Astrocyte (in vitro differentiated cells and primary cell): ENCODE results near the gene POLR2J. TPM values are rescaled to one million over a fixed set of nuclear protein-coding genes. Genes with fewer than 3 reads are reported as not detected.

Source experiments
- DNase-seq: peaks from one replicate; pipeline ENCODE4 v3.0.0-alpha.2; 2010; ENCODE audit warnings: low read depth
- FAIRE-seq: peaks from 2 replicates; lab custom pipeline; 2011; peaks lifted over from hg19 to GRCh38; lab: Jason Lieb, UNC
- H2AFZ ChIP-seq: 2 replicates; pipeline ENCODE4 v1.6.0; 2012; ENCODE audit warnings: low read depth, low read length, inconsistent platforms
- H3K27ac ChIP-seq: 2 replicates; pipeline ENCODE4 v1.5.1; 2011; ENCODE audit warnings: low read depth, low read length, inconsistent platforms
- H3K27me3 ChIP-seq: 2 replicates; pipeline ENCODE4 v1.6.0; 2011; ENCODE audit warnings: low read length, inconsistent platforms; ENCODE audit not compliant: insufficient read depth
- H3K36me3 ChIP-seq: 2 replicates; pipeline ENCODE4 v1.5.1; 2011; ENCODE audit warnings: low read length, inconsistent platforms; ENCODE audit not compliant: insufficient read depth
- H3K4me1 ChIP-seq: 2 replicates; pipeline ENCODE4 v1.5.1; 2011; ENCODE audit warnings: low read length, inconsistent platforms; ENCODE audit not compliant: insufficient read depth
- H3K4me2 ChIP-seq: 2 replicates; pipeline ENCODE4 v1.6.0; 2012; ENCODE audit warnings: low read length, inconsistent platforms
- H3K4me3 ChIP-seq: 2 replicates; pipeline ENCODE4 v1.5.1; 2011; ENCODE audit warnings: low read depth, mild to moderate bottlenecking, low read length, inconsistent platforms; ENCODE audit not compliant: insufficient read depth
- H3K79me2 ChIP-seq: 2 replicates; pipeline ENCODE4 v1.6.0; 2012; ENCODE audit warnings: mild to moderate bottlenecking, low read length, inconsistent platforms; ENCODE audit not compliant: insufficient read depth
- H3K9ac ChIP-seq: 2 replicates; pipeline ENCODE4 v1.6.0; 2012; ENCODE audit warnings: mild to moderate bottlenecking, low read length, inconsistent platforms
- H3K9me3 ChIP-seq: 2 replicates; pipeline ENCODE4 v1.5.1; 2012; ENCODE audit warnings: low read depth, mild to moderate bottlenecking, low read length, inconsistent platforms; ENCODE audit not compliant: insufficient read depth
- H4K20me1 ChIP-seq: 2 replicates; pipeline ENCODE4 v1.6.0; 2012; ENCODE audit warnings: low read length, inconsistent platforms; ENCODE audit not compliant: insufficient read depth
- H3K27ac Mint-ChIP-seq: one replicate; pipeline ENCODE4 v1.8.0; 2021; ENCODE audit warnings: mild to moderate bottlenecking, mixed read lengths; ENCODE audit not compliant: unreplicated experiment
- H3K27me3 Mint-ChIP-seq: one replicate; pipeline ENCODE4 v1.8.0; 2021; ENCODE audit warnings: low read depth, mixed read lengths; ENCODE audit not compliant: unreplicated experiment
- H3K36me3 Mint-ChIP-seq: one replicate; pipeline ENCODE4 v1.8.0; 2021; ENCODE audit warnings: low read depth, mixed read lengths; ENCODE audit not compliant: unreplicated experiment
- H3K4me1 Mint-ChIP-seq: one replicate; pipeline ENCODE4 v1.8.0; 2021; ENCODE audit warnings: low read depth, mixed read lengths; ENCODE audit not compliant: unreplicated experiment
- H3K4me3 Mint-ChIP-seq: one replicate; pipeline ENCODE4 v1.8.0; 2021; ENCODE audit warnings: mild to moderate bottlenecking, moderate library complexity, mixed read lengths; ENCODE audit not compliant: unreplicated experiment
- H3K9me3 Mint-ChIP-seq: one replicate; pipeline ENCODE4 v1.8.0; 2021; ENCODE audit warnings: mild to moderate bottlenecking, mixed read lengths; ENCODE audit not compliant: unreplicated experiment
- EZH2 ChIP-seq: IDR thresholded peaks from 2 replicates; pipeline ENCODE4 v1.6.1; 2012; ENCODE audit warnings: mild to moderate bottlenecking, low read length, inconsistent platforms; ENCODE audit not compliant: insufficient read depth
- total RNA-seq: library from RNA; stranded (reverse); gene quantifications from 2 replicates; pipeline ENCODE4 v1.2.1, GENCODE V29; 2021
- TF ChIP-seq, protein P1 (sequence below): IDR thresholded peaks from 2 replicates; pipeline ENCODE4 v1.5.1; 2011; ENCODE audit warnings: low read depth, mild to moderate bottlenecking, inconsistent platforms, low read length, moderate library complexity; ENCODE audit not compliant: insufficient read depth

The POLR2J gene
- total RNA-seq, 1 donor from 2014 or later: 41.4 TPM

DNA sequence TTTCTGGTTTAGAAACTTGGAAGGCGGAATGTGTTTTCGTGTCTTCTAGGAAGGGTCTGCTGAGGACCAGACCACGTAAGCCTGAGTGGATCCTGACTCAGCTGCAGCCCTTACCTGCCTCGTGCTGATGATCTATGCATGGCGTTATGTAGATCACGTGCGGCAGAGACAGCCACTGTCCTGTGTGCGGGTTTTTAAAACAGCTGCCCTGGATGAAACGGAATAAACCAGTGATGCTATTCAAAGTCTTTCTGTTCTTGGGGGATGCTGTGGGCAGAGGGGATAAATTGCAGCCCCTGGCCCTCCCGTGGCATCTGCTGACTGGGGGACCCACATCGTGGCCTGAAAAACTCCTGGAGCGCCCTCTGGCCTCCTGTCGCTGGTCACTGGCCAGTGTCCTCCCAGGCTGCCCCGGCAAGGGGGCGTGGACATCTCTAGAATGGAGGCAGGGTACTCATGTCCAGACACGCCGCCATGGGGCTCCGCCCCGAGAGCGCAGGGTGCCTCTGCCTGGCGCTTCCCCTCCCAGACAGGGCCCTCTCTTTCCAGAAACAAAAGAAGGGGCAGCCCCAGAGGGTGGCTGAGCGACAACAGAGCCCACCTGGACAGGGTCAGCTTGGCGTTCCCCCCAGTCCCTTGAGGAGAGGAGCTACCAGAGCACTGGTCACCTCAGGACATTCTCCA lies 27.2 kb downstream of the POLR2J start:
- DNase-seq: no peak
- Mint-ChIP-seq H3K27ac (no peak overlapping the region), H3K9me3 (no peaks in the 10 kb centered on the region), H3K4me1 (peaks cover 3% of the 10 kb centered on the region), H3K4me3 (no peak overlapping the region), H3K27me3 (no peaks in the 10 kb centered on the region), H3K36me3 (peaks cover 5% of the 10 kb centered on the region)
- peaks cover 5% of the 10 kb centered on the region for H4K20me1 ChIP-seq
- no peak overlapping the region for H3K27ac ChIP-seq
- no peak overlapping the region for H3K4me3 ChIP-seq
- no peak overlapping the region for H2AFZ ChIP-seq
- peak overlapping the region; percentile 50 for H3K4me2 ChIP-seq
- TF ChIP-seq, protein P1, sequence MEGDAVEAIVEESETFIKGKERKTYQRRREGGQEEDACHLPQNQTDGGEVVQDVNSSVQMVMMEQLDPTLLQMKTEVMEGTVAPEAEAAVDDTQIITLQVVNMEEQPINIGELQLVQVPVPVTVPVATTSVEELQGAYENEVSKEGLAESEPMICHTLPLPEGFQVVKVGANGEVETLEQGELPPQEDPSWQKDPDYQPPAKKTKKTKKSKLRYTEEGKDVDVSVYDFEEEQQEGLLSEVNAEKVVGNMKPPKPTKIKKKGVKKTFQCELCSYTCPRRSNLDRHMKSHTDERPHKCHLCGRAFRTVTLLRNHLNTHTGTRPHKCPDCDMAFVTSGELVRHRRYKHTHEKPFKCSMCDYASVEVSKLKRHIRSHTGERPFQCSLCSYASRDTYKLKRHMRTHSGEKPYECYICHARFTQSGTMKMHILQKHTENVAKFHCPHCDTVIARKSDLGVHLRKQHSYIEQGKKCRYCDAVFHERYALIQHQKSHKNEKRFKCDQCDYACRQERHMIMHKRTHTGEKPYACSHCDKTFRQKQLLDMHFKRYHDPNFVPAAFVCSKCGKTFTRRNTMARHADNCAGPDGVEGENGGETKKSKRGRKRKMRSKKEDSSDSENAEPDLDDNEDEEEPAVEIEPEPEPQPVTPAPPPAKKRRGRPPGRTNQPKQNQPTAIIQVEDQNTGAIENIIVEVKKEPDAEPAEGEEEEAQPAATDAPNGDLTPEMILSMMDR: no peak
- TF ChIP-seq EZH2: no peak
- peaks cover 23% of the 10 kb centered on the region for H3K4me1 ChIP-seq
- H3K36me3 ChIP-seq: no peaks in the 10 kb centered on the region
- FAIRE-seq: no peak
- H3K79me2 ChIP-seq: no peaks in the 10 kb centered on the region
- no peaks in the 10 kb centered on the region for H3K27me3 ChIP-seq
- no peak overlapping the region for H3K9ac ChIP-seq
- no peaks in the 10 kb centered on the region for H3K9me3 ChIP-seq

DNA sequence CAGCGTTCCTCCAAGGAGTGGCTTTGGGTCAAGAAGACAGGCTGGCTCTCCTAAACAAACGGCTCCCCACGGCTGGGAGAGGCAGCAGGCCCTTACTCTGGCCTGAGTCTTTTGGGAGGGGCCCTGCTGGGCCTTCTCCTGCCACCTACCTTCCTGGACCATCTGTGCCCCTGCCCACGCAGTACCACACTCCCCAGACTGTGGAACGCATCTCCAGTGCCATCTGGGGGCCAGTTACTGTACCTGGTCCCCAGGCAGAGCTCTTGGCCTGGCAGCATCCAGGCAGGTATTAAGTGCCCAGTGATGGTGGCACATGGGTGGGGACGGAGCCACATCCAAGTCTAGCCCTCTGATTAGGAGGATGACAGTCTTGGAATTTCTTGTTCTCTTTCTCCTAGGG lies 28.5 kb downstream of the POLR2J start:
- H3K4me3 Mint-ChIP-seq: no peak overlapping the region
- H3K27me3 Mint-ChIP-seq: no peaks in the 10 kb centered on the region
- H3K4me1 ChIP-seq: peaks cover 19% of the 10 kb centered on the region
- no peaks in the 10 kb centered on the region for H3K9me3 Mint-ChIP-seq
- peaks cover 7% of the 10 kb centered on the region for H3K36me3 Mint-ChIP-seq
- no peaks in the 10 kb centered on the region for H3K9me3 ChIP-seq
- no peaks in the 10 kb centered on the region for H3K4me1 Mint-ChIP-seq
- H3K27ac Mint-ChIP-seq: no peak overlapping the region
- no peaks in the 10 kb centered on the region for H3K36me3 ChIP-seq
- no peak for FAIRE-seq
- DNase-seq: no peak
- TF ChIP-seq EZH2: no peak
- no peak overlapping the region for H3K9ac ChIP-seq
- H3K79me2 ChIP-seq: no peaks in the 10 kb centered on the region
- no peaks in the 10 kb centered on the region for H3K27me3 ChIP-seq
- peaks cover 1% of the 10 kb centered on the region for H4K20me1 ChIP-seq
- H2AFZ ChIP-seq: no peak overlapping the region
- no peak overlapping the region for H3K27ac ChIP-seq
- H3K4me3 ChIP-seq: no peak overlapping the region
- no peak overlapping the region for H3K4me2 ChIP-seq

DNA sequence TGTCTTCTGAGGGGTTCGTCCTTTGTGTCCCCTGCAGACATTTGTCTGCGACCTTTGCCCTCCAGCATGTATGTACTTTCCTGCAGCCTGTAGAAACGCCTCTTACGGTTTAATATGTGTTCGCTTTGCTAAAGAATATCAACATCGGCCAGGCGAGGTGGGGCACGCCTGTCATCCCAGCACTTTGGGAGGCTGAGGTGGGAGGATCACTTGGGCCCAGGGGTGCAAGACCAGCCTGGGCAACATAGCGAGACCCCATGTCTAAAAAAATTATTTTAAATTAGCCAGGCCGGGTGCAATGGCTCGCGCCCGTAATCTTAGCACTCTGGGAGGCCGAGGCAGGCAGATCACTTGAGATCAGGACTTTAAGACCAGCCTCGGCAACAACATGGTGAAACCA lies 29.6 kb downstream of the POLR2J start:
- H3K36me3 ChIP-seq: no peaks in the 10 kb centered on the region
- DNase-seq (no peak), FAIRE-seq (no peak)
- no peak overlapping the region for H2AFZ ChIP-seq
- no peak overlapping the region for H3K27ac ChIP-seq
- Mint-ChIP-seq H3K4me1 (no peaks in the 10 kb centered on the region), H3K27ac (no peak overlapping the region), H3K36me3 (peaks cover 11% of the 10 kb centered on the region), H3K9me3 (no peaks in the 10 kb centered on the region), H3K27me3 (no peaks in the 10 kb centered on the region), H3K4me3 (no peak overlapping the region)
- H3K4me2 ChIP-seq: no peak overlapping the region
- peaks cover 5% of the 10 kb centered on the region for H4K20me1 ChIP-seq
- no peaks in the 10 kb centered on the region for H3K9me3 ChIP-seq
- H3K27me3 ChIP-seq: no peaks in the 10 kb centered on the region
- no peak overlapping the region for H3K9ac ChIP-seq
- peaks cover 19% of the 10 kb centered on the region for H3K4me1 ChIP-seq
- TF ChIP-seq, protein P1: no peak
- TF ChIP-seq EZH2: no peak
- H3K79me2 ChIP-seq: no peaks in the 10 kb centered on the region
- H3K4me3 ChIP-seq: no peak overlapping the region
